ENCODE results near the gene AKAP17A. TPM values are rescaled to one million over a fixed set of nuclear protein-coding genes. Genes with fewer than 3 reads are reported as not detected.
"Not testable (repeated sequence)": the region's sequence is repeated elsewhere in the genome, so short reads cannot be mapped to it uniquely, and the experiment has no call there.

AKAP17A gene
- total RNA-seq, 1 experiment from 2014 or later = 15.3 TPM

- DNase-seq (ENCODE audit: low read depth, low spot score); in situ Hi-C loops (cut with HindIII; ENCODE audit: low pct_unique_long_range_greater_than_20kb, low sequenced_read_pairs): not testable (repeated sequence)
Observed at GRCh38 chrX:1624158-1624860, 32.9 kb downstream of the AKAP17A start.

DNA sequence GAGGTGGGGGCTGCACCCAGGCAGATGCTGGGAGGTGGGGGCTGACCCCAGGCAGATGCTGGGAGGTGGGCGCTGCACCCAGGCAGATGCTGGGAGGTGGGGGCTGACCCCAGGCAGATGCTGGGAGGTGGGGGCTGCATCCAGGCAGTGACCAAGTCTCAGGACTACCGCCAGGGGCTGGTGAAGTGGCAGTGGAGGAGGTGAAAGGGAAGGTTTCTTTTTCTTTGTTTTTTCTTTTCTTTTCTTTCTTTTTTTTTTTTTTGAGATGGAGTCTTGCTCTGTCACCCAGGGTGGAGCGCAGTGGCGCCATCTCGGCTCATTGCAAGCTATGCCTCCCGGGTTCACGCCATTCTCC is 33.4 kb downstream of the AKAP17A start:
- DNase-seq (ENCODE audit: low read depth, low spot score); in situ Hi-C loops (cut with HindIII; ENCODE audit: low pct_unique_long_range_greater_than_20kb, low sequenced_read_pairs): not testable (repeated sequence)

DNA sequence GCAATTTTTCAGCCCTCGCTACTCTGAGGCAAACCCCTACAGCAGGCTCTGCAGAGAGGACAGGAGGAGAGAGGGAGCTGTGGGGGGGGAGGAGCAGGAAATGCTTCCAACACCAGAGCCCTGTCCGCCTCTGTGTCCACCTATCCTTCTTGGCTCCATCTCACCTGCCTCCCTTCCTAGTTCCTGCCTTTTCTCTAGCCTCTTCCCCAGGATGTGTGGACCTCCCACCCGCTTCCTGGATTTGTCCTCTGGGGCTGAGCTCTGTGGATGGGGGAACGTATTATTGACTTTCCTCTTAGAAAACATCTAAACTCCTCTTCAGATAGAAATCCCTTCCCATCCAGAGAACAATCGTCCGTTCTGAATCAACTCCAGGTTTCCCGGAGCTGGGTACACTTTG is 37.8 kb downstream of the AKAP17A start:
- no peak for DNase-seq (ENCODE audit: low read depth, low spot score)
- in situ Hi-C loops (cut with HindIII; ENCODE audit: low pct_unique_long_range_greater_than_20kb, low sequenced_read_pairs) = no loop called here

DNA sequence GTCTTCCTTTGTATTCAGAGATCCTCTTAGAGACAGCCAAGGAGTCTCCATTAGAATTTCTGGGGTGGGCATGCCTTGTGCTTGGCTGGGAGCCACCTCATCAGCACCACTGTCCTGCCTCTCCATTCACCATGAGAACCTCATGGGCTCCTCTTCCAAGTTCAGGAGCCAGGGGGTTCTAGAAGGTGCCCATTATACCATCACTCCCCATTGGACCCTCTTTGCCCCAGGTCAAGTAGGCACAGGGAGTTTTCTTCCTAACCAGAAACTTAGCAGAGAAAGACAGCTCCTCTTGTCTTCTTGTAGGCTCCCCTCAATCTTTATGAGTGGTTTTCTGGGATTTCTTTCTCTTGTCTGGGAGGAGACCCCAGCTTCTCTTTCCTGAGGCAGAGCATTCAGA is 54.6 kb downstream of the AKAP17A start:
- no peak for DNase-seq (ENCODE audit: low read depth, low spot score)
- in situ Hi-C loops (cut with HindIII; ENCODE audit: low pct_unique_long_range_greater_than_20kb, low sequenced_read_pairs) = no loop called here

DNA sequence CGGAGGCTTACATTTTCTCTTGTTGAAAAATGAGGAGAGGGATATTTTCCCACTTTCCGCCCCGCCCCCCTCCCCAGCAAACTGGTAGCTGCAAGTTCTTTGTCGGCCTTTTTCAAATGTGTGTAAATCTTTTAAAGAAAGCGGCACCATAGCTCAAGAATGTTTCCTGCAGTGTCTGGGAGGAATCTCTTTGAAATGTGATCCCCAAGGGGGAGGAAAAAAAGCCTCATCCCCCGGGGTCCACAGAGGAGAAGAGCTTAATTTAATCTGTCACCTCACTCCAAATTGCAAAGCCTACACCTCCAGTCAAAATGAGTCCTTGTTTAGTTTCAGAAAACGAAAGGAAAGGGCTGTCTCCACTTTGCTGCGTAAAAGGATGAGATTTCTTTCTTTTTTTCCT is 58.2 kb downstream of the AKAP17A start:
- in situ Hi-C loops (cut with HindIII; ENCODE audit: low pct_unique_long_range_greater_than_20kb, low sequenced_read_pairs) = no loop called here
- DNase-seq (ENCODE audit: low read depth, low spot score) = no peak

Other genes starting within 250 kb of the AKAP17A start
- gene SLC25A6, start 199.5 kb upstream of the AKAP17A start, total RNA-seq (2014; rRNA removed; shearing (Covaris generic)) = 159 and 168 TPM in 2 replicates
- gene ASMTL, start 138.7 kb upstream of the AKAP17A start, total RNA-seq (2014; rRNA removed; shearing (Covaris generic)) = 2.5 and 3.1 TPM in 2 replicates
- gene P2RY8, start 54.4 kb upstream of the AKAP17A start, total RNA-seq (2014; rRNA removed; shearing (Covaris generic)) = not detected in 2 replicates
- 0.90 and 2.0 TPM in 2 replicates for gene ASMT, start 23.5 kb downstream of the AKAP17A start, total RNA-seq (2014; rRNA removed; shearing (Covaris generic))

Data from SK-MEL-5 (cell line).